K562 (cell line): ENCODE data around the gene ZFP62. TPM values are rescaled to one million over a fixed set of nuclear protein-coding genes. Genes with fewer than 3 reads are reported as not detected.
A peak's percentile ranks its signal among the peaks of the same experiment; 100 is the strongest.

Experiments
- BRD9 ChIP-seq: fragments of 450-650 bp; IDR thresholded peaks from 2 replicates; pipeline ENCODE4 v1.6.1; 2018; ENCODE audit warnings: low read depth; ENCODE audit not compliant: partially characterized antibody
- CBX2 ChIP-seq: fragments of 200-600 bp; sonication (generic); IDR thresholded peaks from one replicate; pipeline ENCODE4 v1.6.1; 2012; ENCODE audit warnings: mild to moderate bottlenecking, low read length, inconsistent platforms; ENCODE audit not compliant: insufficient read depth, poor library complexity, severe bottlenecking
- CEBPB ChIP-seq: fragments of 450-650 bp; IDR thresholded peaks from 2 replicates; pipeline ENCODE4 v1.6.1; 2016; ENCODE audit warnings: missing genetic modification characterization, missing compliant biosample characterization
- EP400 ChIP-seq: fragments of 450-650 bp; IDR thresholded peaks from 2 replicates; pipeline ENCODE4 v1.6.1; 2017; ENCODE audit warnings: antibody characterized with exemption, mild to moderate bottlenecking, moderate library complexity
- GTF2F1 ChIP-seq: IDR thresholded peaks from 2 replicates; pipeline ENCODE4 v1.6.1; 2011; ENCODE audit warnings: low read depth, low read length, improper control_type of control experiment
- HDAC2 ChIP-seq: fragments of 450-650 bp; IDR thresholded peaks from 2 replicates; pipeline ENCODE4 v1.6.1; 2016; ENCODE audit warnings: mild to moderate bottlenecking
- HMG20A ChIP-seq: fragments of 450-650 bp; formaldehyde crosslinking; conservative IDR thresholded peaks from 2 replicates; pipeline ENCODE4 v1.4.0; 2020; ENCODE audit warnings: mild to moderate bottlenecking, mixed read lengths
- HMG20B ChIP-seq: fragments of 250-450 bp; sonication (Bioruptor Pico); IDR thresholded peaks from 2 replicates; pipeline ENCODE4 v1.5.0; 2021; ENCODE audit warnings: mild to moderate bottlenecking
- IFI16 ChIP-seq: fragments of 250-450 bp; sonication (Bioruptor Pico); IDR thresholded peaks from 2 replicates; pipeline ENCODE4 v2.1.2; 2022; ENCODE audit warnings: mild to moderate bottlenecking, inconsistent platforms
- LCOR ChIP-seq: sonication (generic); formaldehyde crosslinking; IDR thresholded peaks from 2 replicates; pipeline ENCODE4 v1.8.0; 2022; ENCODE audit warnings: mild to moderate bottlenecking, missing genetic modification reagents
- NCOA6 ChIP-seq: fragments of 450-650 bp; IDR thresholded peaks from 2 replicates; pipeline ENCODE4 v1.6.1; 2017; ENCODE audit warnings: mild to moderate bottlenecking
- POLR2B ChIP-seq: fragments of 450-650 bp; IDR thresholded peaks from 2 replicates; pipeline ENCODE4 v1.6.1; 2018; ENCODE audit warnings: low read depth; ENCODE audit not compliant: partially characterized antibody
- PPARD ChIP-seq: fragments of 250-450 bp; sonication (Bioruptor Pico); IDR thresholded peaks from 2 replicates; pipeline ENCODE4 v1.8.0; 2022; ENCODE audit warnings: inconsistent platforms, mild to moderate bottlenecking, moderate library complexity
- RBBP5 ChIP-seq: fragments of 200-600 bp; sonication (generic); IDR thresholded peaks from 2 replicates; pipeline ENCODE4 v1.6.1; 2012; ENCODE audit warnings: borderline replicate concordance, mild to moderate bottlenecking, low read length, control low read depth, inconsistent platforms; ENCODE audit not compliant: insufficient read depth, poor library complexity, severe bottlenecking
- SP1 ChIP-seq: sonication (generic); formaldehyde crosslinking; IDR thresholded peaks from 2 replicates; pipeline ENCODE4 v1.8.1; 2022; ENCODE audit warnings: mild to moderate bottlenecking, missing genetic modification reagents
- TCF3 ChIP-seq: sonication (generic); formaldehyde crosslinking; IDR thresholded peaks from 2 replicates; pipeline ENCODE4 v1.4.0; 2020; ENCODE audit warnings: mild to moderate bottlenecking, missing genetic modification reagents
- TCF7L2 ChIP-seq: fragments of 150-350 bp; IDR thresholded peaks from 2 replicates; pipeline ENCODE4 v1.6.1; 2016; ENCODE audit warnings: low read depth, mild to moderate bottlenecking, low read length, moderate library complexity
- ZC3H4 ChIP-seq: sonication (generic); formaldehyde crosslinking; IDR thresholded peaks from 2 replicates; pipeline ENCODE4 v1.9.0; 2021; ENCODE audit warnings: missing genetic modification reagents, borderline replicate concordance
- ZFP1 ChIP-seq: fragments of 450-650 bp; formaldehyde crosslinking; IDR thresholded peaks from 2 replicates; pipeline ENCODE4 v1.4.0; 2020; ENCODE audit warnings: mild to moderate bottlenecking, mixed read lengths
- ZNF121 ChIP-seq: sonication (generic); formaldehyde crosslinking; conservative IDR thresholded peaks from 2 replicates; pipeline ENCODE4 v1.8.0; 2022; ENCODE audit warnings: missing genetic modification reagents
- ZNF324 ChIP-seq: fragments of 250-450 bp; sonication (Bioruptor Pico); IDR thresholded peaks from 2 replicates; pipeline ENCODE4 v1.4.0; 2020; ENCODE audit warnings: mild to moderate bottlenecking
- ZNF507 ChIP-seq: conservative IDR thresholded peaks from 2 replicates; pipeline ENCODE4 v1.6.1; 2017; ENCODE audit warnings: missing genetic modification characterization, missing compliant biosample characterization
- polyA plus RNA-seq, 8 experiments: library from polyadenylated mRNA; depleted of rRNA in 4 of 8; stranded (reverse) in 5 of 8; unstranded in 3 of 8; fragments of >200 nt; fragmentation: Nextera tagmentation in 2 of 8; fragmentation: Illumina TruSeq in 1 of 8; extraction: Ambion mirVana in 2 of 8; extraction: Trizol in 1 of 8; gene quantifications; 2 replicates each; pipeline versions ENCODE4 v1.2.1 to v1.2.3, GENCODE V29; 2011 to 2014; ENCODE audit warnings: inconsistent platforms in 1 of 8, missing spikeins in 1 of 8
- total RNA-seq, 7 experiments: library from RNA; depleted of rRNA in 6 of 7; stranded (reverse); fragments of >200 nt in 6 of 7; fragmentation: Illumina TruSeq in 2 of 7; extraction: Trizol in 2 of 7; gene quantifications; 2 replicates each; pipeline versions ENCODE4 v1.2.1 to v1.2.3, GENCODE V29; 2011 to 2021; ENCODE audit warnings: low replicate concordance in 1 of 7
- TF ChIP-seq, protein P1 (sequence below): fragments of 250-450 bp; sonication (Bioruptor Pico); IDR thresholded peaks from 2 replicates; pipeline ENCODE4 v1.8.0; 2022; ENCODE audit warnings: moderate library complexity, mild to moderate bottlenecking, inconsistent platforms
- TF ChIP-seq, protein P2 (sequence below), 3 experiments: IDR thresholded peaks in 2 of 3; conservative IDR thresholded peaks in 1 of 3; 2 replicates each; pipeline ENCODE4 v1.5.1; 2011 to 2012; ENCODE audit warnings: low read length in 3 of 3, mild to moderate bottlenecking in 3 of 3, control low read depth in 2 of 3, improper control_type of control experiment in 1 of 3, inconsistent platforms in 1 of 3, low read depth in 1 of 3, mixed read lengths in 1 of 3, moderate library complexity in 1 of 3; ENCODE audit not compliant: insufficient read depth in 2 of 3

Gene ZFP62
- total and polyA plus RNA-seq, 9 of the 15 experiments (the other 6 are each of a cell fraction or from before 2014, with no cell fraction given): 12.2 to 37.5 (median 25.0) TPM

DNA sequence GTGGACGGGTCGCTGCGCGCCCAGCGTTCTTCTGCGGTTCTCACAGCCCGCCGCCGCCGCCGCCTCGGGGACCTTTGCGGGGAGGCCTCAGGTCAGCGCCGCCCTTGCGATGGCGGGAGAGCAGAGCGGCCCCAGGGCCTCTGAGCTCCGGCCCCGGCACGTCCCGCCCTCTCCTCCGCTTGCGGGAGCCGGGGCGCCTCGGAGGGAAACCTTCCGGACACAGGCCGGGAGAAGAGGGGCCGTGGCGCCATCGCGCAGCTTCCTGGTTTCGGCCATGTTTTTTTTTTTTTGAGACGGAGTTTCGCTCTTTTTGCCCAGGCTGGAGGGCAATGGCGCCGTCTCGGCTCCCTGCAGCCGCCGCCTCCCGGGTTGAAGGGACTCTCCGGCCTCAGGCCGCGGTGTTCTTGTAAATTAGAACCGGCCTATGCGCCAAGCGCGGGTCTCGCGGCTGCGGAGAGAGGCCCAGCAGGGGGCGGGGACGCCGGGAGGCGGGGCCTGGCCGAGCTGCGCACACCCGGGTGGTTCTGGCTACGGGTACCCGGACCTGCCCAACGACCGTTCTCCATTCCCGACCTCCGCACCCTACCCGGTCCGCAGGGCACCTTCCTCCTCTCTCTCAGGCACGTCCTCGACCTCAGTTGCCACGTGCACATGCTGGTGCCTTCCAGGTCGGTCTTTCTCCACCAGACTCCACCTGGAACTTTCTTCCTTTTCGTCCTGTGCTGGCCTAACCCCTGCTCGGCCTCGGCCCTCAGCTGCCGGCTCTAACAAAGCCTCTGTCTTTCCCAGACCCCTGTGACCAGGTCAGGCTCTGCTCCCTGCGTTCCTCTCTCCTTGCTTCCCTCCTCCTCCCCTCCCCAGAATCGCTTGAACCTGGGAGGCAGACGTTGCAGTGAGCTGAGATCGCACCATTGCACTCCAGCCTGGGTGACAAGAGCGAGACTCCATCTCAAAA lies 29.7 kb downstream of the ZFP62 start (continued):
- TF ChIP-seq, protein P1, sequence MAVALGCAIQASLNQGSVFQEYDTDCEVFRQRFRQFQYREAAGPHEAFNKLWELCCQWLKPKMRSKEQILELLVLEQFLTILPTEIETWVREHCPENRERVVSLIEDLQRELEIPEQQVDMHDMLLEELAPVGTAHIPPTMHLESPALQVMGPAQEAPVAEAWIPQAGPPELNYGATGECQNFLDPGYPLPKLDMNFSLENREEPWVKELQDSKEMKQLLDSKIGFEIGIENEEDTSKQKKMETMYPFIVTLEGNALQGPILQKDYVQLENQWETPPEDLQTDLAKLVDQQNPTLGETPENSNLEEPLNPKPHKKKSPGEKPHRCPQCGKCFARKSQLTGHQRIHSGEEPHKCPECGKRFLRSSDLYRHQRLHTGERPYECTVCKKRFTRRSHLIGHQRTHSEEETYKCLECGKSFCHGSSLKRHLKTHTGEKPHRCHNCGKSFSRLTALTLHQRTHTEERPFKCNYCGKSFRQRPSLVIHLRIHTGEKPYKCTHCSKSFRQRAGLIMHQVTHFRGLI (CRISPR knock-in tag): no peak
- no peak for TF ChIP-seq CBX2
- TF ChIP-seq TCF7L2: no peak
- TF ChIP-seq CEBPB: no peak
- TF ChIP-seq, protein P2, sequence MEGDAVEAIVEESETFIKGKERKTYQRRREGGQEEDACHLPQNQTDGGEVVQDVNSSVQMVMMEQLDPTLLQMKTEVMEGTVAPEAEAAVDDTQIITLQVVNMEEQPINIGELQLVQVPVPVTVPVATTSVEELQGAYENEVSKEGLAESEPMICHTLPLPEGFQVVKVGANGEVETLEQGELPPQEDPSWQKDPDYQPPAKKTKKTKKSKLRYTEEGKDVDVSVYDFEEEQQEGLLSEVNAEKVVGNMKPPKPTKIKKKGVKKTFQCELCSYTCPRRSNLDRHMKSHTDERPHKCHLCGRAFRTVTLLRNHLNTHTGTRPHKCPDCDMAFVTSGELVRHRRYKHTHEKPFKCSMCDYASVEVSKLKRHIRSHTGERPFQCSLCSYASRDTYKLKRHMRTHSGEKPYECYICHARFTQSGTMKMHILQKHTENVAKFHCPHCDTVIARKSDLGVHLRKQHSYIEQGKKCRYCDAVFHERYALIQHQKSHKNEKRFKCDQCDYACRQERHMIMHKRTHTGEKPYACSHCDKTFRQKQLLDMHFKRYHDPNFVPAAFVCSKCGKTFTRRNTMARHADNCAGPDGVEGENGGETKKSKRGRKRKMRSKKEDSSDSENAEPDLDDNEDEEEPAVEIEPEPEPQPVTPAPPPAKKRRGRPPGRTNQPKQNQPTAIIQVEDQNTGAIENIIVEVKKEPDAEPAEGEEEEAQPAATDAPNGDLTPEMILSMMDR (IDR thresholded peaks at IDR 0.05 in 2 of 3, conservative IDR thresholded peaks at IDR 0.05 in 1 of 3; ENCODE audit: insufficient read depth in 2 of 3, low read depth in 1 of 3, low read length in 3 of 3): no peak
- peak; percentile 82 for TF ChIP-seq RBBP5
- TF ChIP-seq GTF2F1: no peak
- no peak for TF ChIP-seq ZFP1 (CRISPR knock-in tag)
- TF ChIP-seq IFI16: no peak
- TF ChIP-seq HMG20B (CRISPR knock-in tag): no peak
- no peak for TF ChIP-seq ZC3H4 (CRISPR knock-in tag)
- no peak for TF ChIP-seq HMG20A
- no peak for TF ChIP-seq ZNF507 (tag)
- TF ChIP-seq HDAC2: 0 out of 2 replicates have a peak, but pooled peaks have one; percentile 24
- peak; percentile 77 for TF ChIP-seq EP400
- TF ChIP-seq LCOR (CRISPR knock-in tag): no peak; the same call in 1 of the 2 replicates
- peak; percentile 72 for TF ChIP-seq SP1 (CRISPR knock-in tag)
- no peak for TF ChIP-seq TCF3 (CRISPR knock-in tag)
- no peak for TF ChIP-seq ZNF121 (CRISPR knock-in tag)
- no peak for TF ChIP-seq PPARD (CRISPR knock-in tag)
- TF ChIP-seq BRD9: no peak
- no peak for TF ChIP-seq ZNF324 (CRISPR knock-in tag)
- no peak for TF ChIP-seq NCOA6
- peak; percentile 60 for TF ChIP-seq POLR2B
